GM12878 (cell line): Measurements from ENCODE around the gene SBF1.

Source experiments
- ASH2L ChIP-seq: fragments of 300-600, 200-600 bp; sonication (generic); IDR thresholded peaks from 2 replicates; pipeline ENCODE4 v1.6.1; 2017; ENCODE audit warnings: low read depth, mild to moderate bottlenecking, borderline replicate concordance
- CHD4 ChIP-seq: fragments of 200-600 bp; sonication (generic); IDR thresholded peaks from 2 replicates; pipeline ENCODE4 v1.6.1; 2016; ENCODE audit warnings: mild to moderate bottlenecking
- CTCF ChIP-seq, 3 experiments: IDR thresholded peaks in 2 of 3; conservative IDR thresholded peaks in 1 of 3; 2 replicates each; pipeline ENCODE4 v1.5.1; 2011; ENCODE audit warnings: low read depth in 3 of 3, low read length in 3 of 3, mild to moderate bottlenecking in 3 of 3, control low read depth in 2 of 3, moderate library complexity in 2 of 3, inconsistent platforms in 1 of 3, mixed read lengths in 1 of 3; ENCODE audit not compliant: control insufficient read depth in 2 of 3, insufficient read depth in 1 of 3; ENCODE audit errors: extremely low read depth in 1 of 3
- CUX1 ChIP-seq: IDR thresholded peaks from 2 replicates; pipeline ENCODE4 v1.6.1; 2012; ENCODE audit warnings: improper control_type of control experiment, low read depth, low read length; ENCODE audit not compliant: insufficient replicate concordance
- EZH2 ChIP-seq: IDR thresholded peaks from 2 replicates; pipeline ENCODE4 v1.6.1; 2012; ENCODE audit warnings: low read depth, mild to moderate bottlenecking, control low read depth, inconsistent platforms, low read length, borderline replicate concordance; ENCODE audit not compliant: control insufficient read depth
- RAD21 ChIP-seq: IDR thresholded peaks from 2 replicates; pipeline ENCODE4 v1.6.1; 2011; ENCODE audit warnings: mild to moderate bottlenecking, low read depth, low read length, moderate library complexity; ENCODE audit not compliant: insufficient read depth
- SP1 ChIP-seq: IDR thresholded peaks from one replicate; pipeline ENCODE4 v1.6.1; 2011; ENCODE audit warnings: low read depth, low read length
- TF ChIP-seq, protein P1 (sequence below): fragments of 450-650 bp; IDR thresholded peaks from 2 replicates; pipeline ENCODE4 v1.6.1; 2018; ENCODE audit warnings: borderline replicate concordance, mild to moderate bottlenecking; ENCODE audit not compliant: partially characterized antibody

DNA sequence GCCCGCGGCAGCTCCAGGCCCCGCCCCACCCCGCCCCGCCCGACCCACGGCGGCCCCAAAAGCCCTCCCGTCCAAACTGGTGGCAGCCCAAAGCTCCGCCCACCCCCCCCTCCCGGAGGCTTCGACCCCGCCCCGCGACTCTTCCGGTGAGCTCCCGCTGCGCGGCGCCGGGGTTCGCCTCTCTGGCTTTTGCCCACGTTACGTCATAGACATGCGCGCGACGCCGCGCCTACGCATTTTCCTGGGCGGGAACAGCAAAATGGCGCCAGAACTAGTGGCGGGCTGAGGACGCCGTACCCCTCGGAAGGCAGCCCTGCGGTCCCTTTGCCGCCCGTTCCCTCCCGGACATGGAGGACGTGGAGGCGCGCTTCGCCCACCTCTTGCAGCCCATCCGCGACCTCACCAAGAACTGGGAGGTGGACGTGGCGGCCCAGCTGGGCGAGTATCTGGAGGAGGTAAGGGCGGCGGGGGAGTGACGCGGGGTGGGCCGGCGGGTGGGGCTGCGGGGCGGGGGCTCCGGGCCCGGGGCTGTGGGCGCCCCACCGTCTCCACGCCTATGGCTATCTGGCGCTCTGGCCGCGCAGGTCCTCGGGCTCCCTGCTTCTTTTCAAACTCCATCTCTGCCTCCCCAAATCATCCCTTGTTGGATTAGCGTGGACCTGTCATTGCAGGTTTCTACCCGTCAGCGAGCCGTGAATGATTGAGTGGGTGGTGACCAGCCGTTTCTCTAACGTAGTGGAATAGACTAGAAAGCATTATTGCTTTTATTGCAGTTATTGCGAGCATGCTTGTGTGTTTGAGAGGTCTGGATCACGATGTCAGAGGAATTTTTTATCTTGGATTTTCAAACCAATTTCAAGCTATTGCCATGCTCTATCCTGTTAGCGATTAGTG is 33.4 kb upstream of the SBF1 start, which contains the start of gene NCAPH2:
- TF ChIP-seq SP1 (peak; percentile 81), ASH2L (no peak), CUX1 (no peak), EZH2 (no peak), RAD21 (peak; percentile 16; the same call in 1 of the 2 replicates), CHD4 (no peak), CTCF (IDR thresholded peaks at IDR 0.05 in 2 of 3, conservative IDR thresholded peaks at IDR 0.05 in 1 of 3; ENCODE audit: control insufficient read depth in 2 of 3, extremely low read depth in 1 of 3, insufficient read depth in 1 of 3, low read depth in 3 of 3, low read length in 3 of 3) (peak in 1 of 3 experiments; percentile 33; a peak in 2 of 6 replicates)
- TF ChIP-seq, protein P1, sequence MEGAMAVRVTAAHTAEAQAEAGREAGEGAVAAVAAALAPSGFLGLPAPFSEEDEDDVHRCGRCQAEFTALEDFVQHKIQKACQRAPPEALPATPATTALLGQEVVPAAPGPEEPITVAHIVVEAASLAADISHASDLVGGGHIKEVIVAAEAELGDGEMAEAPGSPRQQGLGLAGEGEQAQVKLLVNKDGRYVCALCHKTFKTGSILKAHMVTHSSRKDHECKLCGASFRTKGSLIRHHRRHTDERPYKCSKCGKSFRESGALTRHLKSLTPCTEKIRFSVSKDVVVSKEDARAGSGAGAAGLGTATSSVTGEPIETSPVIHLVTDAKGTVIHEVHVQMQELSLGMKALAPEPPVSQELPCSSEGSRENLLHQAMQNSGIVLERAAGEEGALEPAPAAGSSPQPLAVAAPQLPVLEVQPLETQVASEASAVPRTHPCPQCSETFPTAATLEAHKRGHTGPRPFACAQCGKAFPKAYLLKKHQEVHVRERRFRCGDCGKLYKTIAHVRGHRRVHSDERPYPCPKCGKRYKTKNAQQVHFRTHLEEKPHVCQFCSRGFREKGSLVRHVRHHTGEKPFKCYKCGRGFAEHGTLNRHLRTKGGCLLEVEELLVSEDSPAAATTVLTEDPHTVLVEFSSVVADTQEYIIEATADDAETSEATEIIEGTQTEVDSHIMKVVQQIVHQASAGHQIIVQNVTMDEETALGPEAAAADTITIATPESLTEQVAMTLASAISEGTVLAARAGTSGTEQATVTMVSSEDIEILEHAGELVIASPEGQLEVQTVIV: no peak
